Keratinocyte (primary cell): ENCODE measurements around the gene SNCG. TPM values are rescaled to one million over a fixed set of nuclear protein-coding genes. Genes with fewer than 3 reads are reported as not detected.

ENCODE experiments used
- DNase-seq: peaks from one replicate; pipeline ENCODE4 v3.0.0-alpha.2; 2011; ENCODE audit warnings: low read depth, missing footprints, low spot score
- FAIRE-seq: peaks from 2 replicates; lab custom pipeline; 2011; peaks lifted over from hg19 to GRCh38; lab: Jason Lieb, UNC
- H2AFZ ChIP-seq: 2 replicates; pipeline ENCODE4 v1.6.0; 2012; ENCODE audit warnings: low read length, control low read depth, inconsistent platforms; ENCODE audit not compliant: control insufficient read depth
- H3K27ac ChIP-seq: 2 replicates; pipeline ENCODE4 v1.5.1; 2011; ENCODE audit warnings: low read length; ENCODE audit not compliant: control insufficient read depth, insufficient read depth
- H3K27me3 ChIP-seq: 3 replicates; pipeline ENCODE4 v1.6.0; 2011; ENCODE audit warnings: low read length; ENCODE audit not compliant: control insufficient read depth, insufficient read depth; ENCODE audit errors: extremely low read depth
- H3K36me3 ChIP-seq, 2 experiments: 2 replicates in 1 of 2; 3 replicates in 1 of 2; pipeline ENCODE4 v1.5.1; 2011; ENCODE audit warnings: low read length in 2 of 2, mild to moderate bottlenecking in 1 of 2; ENCODE audit not compliant: control insufficient read depth in 2 of 2, insufficient read depth in 2 of 2; ENCODE audit errors: extremely low read depth in 1 of 2
- H3K4me1 ChIP-seq: 3 replicates; pipeline ENCODE4 v1.5.1; 2011; ENCODE audit warnings: low read length; ENCODE audit not compliant: control insufficient read depth, insufficient read depth; ENCODE audit errors: extremely low read depth
- H3K4me2 ChIP-seq: 3 replicates; pipeline ENCODE4 v1.6.0; 2011; ENCODE audit warnings: low read depth, low read length; ENCODE audit not compliant: control insufficient read depth, insufficient read depth; ENCODE audit errors: extremely low read depth
- H3K4me3 ChIP-seq, 3 experiments: fragments of 200-600 bp in 1 of 3; sonication (generic) in 1 of 3; 2 replicates in 2 of 3; 3 replicates in 1 of 3; pipeline ENCODE4 v1.5.1; 2011 to 2016; ENCODE audit warnings: low read length in 3 of 3, mild to moderate bottlenecking in 3 of 3, control low read depth in 2 of 3, inconsistent platforms in 1 of 3, low read depth in 1 of 3, mixed read lengths in 1 of 3, mixed run types in 1 of 3, moderate library complexity in 1 of 3; ENCODE audit not compliant: control insufficient read depth in 2 of 3, insufficient read depth in 2 of 3; ENCODE audit errors: extremely low read depth in 1 of 3
- H3K79me2 ChIP-seq: 2 replicates; pipeline ENCODE4 v1.6.0; 2012; ENCODE audit warnings: low read length; ENCODE audit not compliant: control insufficient read depth, insufficient read depth
- H3K9ac ChIP-seq: 3 replicates; pipeline ENCODE4 v1.6.0; 2011; ENCODE audit warnings: low read length; ENCODE audit not compliant: control insufficient read depth, insufficient read depth; ENCODE audit errors: extremely low read depth
- H3K9me1 ChIP-seq: 3 replicates; pipeline ENCODE4 v1.6.0; 2011; ENCODE audit warnings: low read length; ENCODE audit not compliant: control insufficient read depth, insufficient read depth; ENCODE audit errors: extremely low read depth
- H3K9me3 ChIP-seq: 2 replicates; pipeline ENCODE4 v1.5.1; 2012; ENCODE audit warnings: low read depth, low read length; ENCODE audit not compliant: control insufficient read depth
- H4K20me1 ChIP-seq: 3 replicates; pipeline ENCODE4 v1.6.0; 2011; ENCODE audit warnings: low read length; ENCODE audit not compliant: control insufficient read depth, insufficient read depth; ENCODE audit errors: extremely low read depth
- CTCF ChIP-seq, 3 experiments: IDR thresholded peaks in 1 of 3; conservative IDR thresholded peaks in 1 of 3; optimal IDR thresholded peaks in 1 of 3; 2 replicates in 2 of 3; 3 replicates in 1 of 3; pipeline versions ENCODE3 to v1.5.1; 2011; ENCODE audit warnings: low read length in 3 of 3, mild to moderate bottlenecking in 3 of 3, moderate library complexity in 2 of 3, control low read depth in 1 of 3, inconsistent platforms in 1 of 3; ENCODE audit not compliant: insufficient read depth in 2 of 3; ENCODE audit errors: extremely low read depth in 1 of 3
- EZH2 ChIP-seq: IDR thresholded peaks from one replicate; pipeline ENCODE4 v1.6.1; 2012; ENCODE audit warnings: inconsistent platforms, mild to moderate bottlenecking, low read length, moderate library complexity
- dilution Hi-C: fragments of 300-500 bp; cut with MboI; formaldehyde crosslinking; loops from one replicate; pipeline ENCODE4 v1.7.0; 2020; ENCODE audit warnings: low sequenced_read_pairs; ENCODE audit not compliant: extremely low pct_ligation_motif_present
- polyA minus RNA-seq, 3 experiments: library from RNA; depleted of rRNA, polyadenylated mRNA; stranded (reverse); fragments of >200 nt; gene quantifications; 1 replicate in 1 of 3; 2 replicates in 1 of 3; 3 replicates in 1 of 3; pipeline ENCODE4 v1.2.3, GENCODE V29; 2011
- polyA plus RNA-seq, 5 experiments: library from polyadenylated mRNA; depleted of rRNA in 3 of 5; stranded (reverse) in 3 of 5; stranded (forward) in 1 of 5; unstranded in 1 of 5; fragments of >200 nt; gene quantifications; 1 replicate in 1 of 5; 2 replicates in 3 of 5; 3 replicates in 1 of 5; pipeline versions ENCODE4 v1.2.1 to v1.2.3, GENCODE V29; 2011 to 2012; ENCODE audit warnings: missing spikeins in 2 of 5, low read depth in 1 of 5, low replicate concordance in 1 of 5

The SNCG gene
- 6.8 to 13.1 TPM (median 7.2 TPM) in 3 replicates for polyA plus RNA-seq
- polyA plus RNA-seq (2011; ENCODE audit: low read depth), result 3.0 TPM
- polyA plus RNA-seq (2011; cell fraction: cytosol; rRNA removed), result 8.3 and 15.1 TPM in 2 replicates
- polyA plus RNA-seq (2011; cell fraction: nucleus; rRNA removed), result 4.4 and 4.6 TPM in 2 replicates
- polyA plus RNA-seq (2012; ENCODE audit: low replicate concordance), result 7.6 and 14.8 TPM in 2 replicates
- 1.6 to 3.5 TPM in 2 of 3 replicates, not detected in the other for polyA minus RNA-seq
- 9.0 TPM for polyA minus RNA-seq (2011; cell fraction: cytosol; rRNA and poly(A)+ RNA removed)
- polyA minus RNA-seq (2011; cell fraction: nucleus; rRNA and poly(A)+ RNA removed), result 0.74 TPM in 1 of 2 replicates, not detected in the other

GRCh38 chr10:86958116-86958900 is at the start of gene SNCG:
SNCG (plus strand) TSS chr10:86958599; CDS start chr10:86958698, 99 bp downstream.
- Histone ChIP-seq H3K4me2 (peak within 1 kb of the TSS; percentile 87), H3K27me3 (no peaks in the 10 kb centered on the region), H3K27ac (peak within 1 kb of the TSS; percentile 78), H3K9me1 (no peaks in the 10 kb centered on the region), H3K4me3 (peak within 1 kb of the TSS; percentile 11 to 43 (median 40)), H3K36me3 (no peaks in the 10 kb centered on the region), H3K9me3 (no peaks in the 10 kb centered on the region), H2AFZ (peak within 1 kb of the TSS; percentile 68), H4K20me1 (peaks cover 3% of the 10 kb centered on the region), H3K4me1 (peaks cover 40% of the 10 kb centered on the region), H3K79me2 (peaks cover 9% of the 10 kb centered on the region), H3K9ac (peak within 1 kb of the TSS; percentile 73)
- FAIRE-seq, result no peak
- dilution Hi-C loops, result no loop called here
- DNase-seq, result no peak
- TF ChIP-seq CTCF (optimal IDR thresholded peaks at IDR 0.05 in 1 of 3, IDR thresholded peaks at IDR 0.05 in 1 of 3, conservative IDR thresholded peaks at IDR 0.05 in 1 of 3; ENCODE audit: extremely low read depth in 1 of 3, insufficient read depth in 2 of 3, low read length in 3 of 3) (no peak), EZH2 (no peak)

- dilution Hi-C loops, result no loop called here
- no peak for FAIRE-seq
- H3K4me3 ChIP-seq, result no peak overlapping the region
- no peak for DNase-seq
- TF ChIP-seq EZH2 (no peak), CTCF (optimal IDR thresholded peaks at IDR 0.05 in 1 of 3, IDR thresholded peaks at IDR 0.05 in 1 of 3, conservative IDR thresholded peaks at IDR 0.05 in 1 of 3; ENCODE audit: extremely low read depth in 1 of 3, insufficient read depth in 2 of 3, low read length in 3 of 3) (no peak)
- H3K9me1 ChIP-seq, result no peaks in the 10 kb centered on the region
- H3K79me2 ChIP-seq, result no peaks in the 10 kb centered on the region
- H4K20me1 ChIP-seq, result no peaks in the 10 kb centered on the region
- H3K4me1 ChIP-seq, result peaks cover 7% of the 10 kb centered on the region
- no peaks in the 10 kb centered on the region for H3K9me3 ChIP-seq
- H3K36me3 ChIP-seq, result peaks cover 2 to 9% of the 10 kb centered on the region in 2 experiments
- no peak overlapping the region for H2AFZ ChIP-seq
- no peak overlapping the region for H3K27ac ChIP-seq
- no peak overlapping the region for H3K4me2 ChIP-seq
- no peak overlapping the region for H3K9ac ChIP-seq
- H3K27me3 ChIP-seq, result no peaks in the 10 kb centered on the region
These were observed 43.7 kb upstream of the SNCG start for GRCh38 chr10:86914734-86915133.
